ENCODE data around the gene NOMO2.
"Not testable (repeated sequence)": the region's sequence is repeated elsewhere in the genome, so short reads cannot be mapped to it uniquely, and the experiment has no call there.

Gene NOMO2

GRCh38 chr16:18525882-18526482 lies 35.9 kb downstream of the NOMO2 start:
- DNase-seq (ENCODE audit: low spot score); FAIRE-seq: not testable (repeated sequence)

GRCh38 chr16:18522637-18523036 lies 39.3 kb downstream of the NOMO2 start:
- not testable (repeated sequence) for FAIRE-seq; DNase-seq (ENCODE audit: low spot score)

GRCh38 chr16:18521445-18522181 lies 40.3 kb downstream of the NOMO2 start:
- DNase-seq (ENCODE audit: low spot score); FAIRE-seq: not testable (repeated sequence)

GRCh38 chr16:18518536-18519283 lies 43.2 kb downstream of the NOMO2 start:
- DNase-seq (ENCODE audit: low spot score); FAIRE-seq: not testable (repeated sequence)

GRCh38 chr16:18498430-18498829 lies 63.5 kb downstream of the NOMO2 start:
- DNase-seq (ENCODE audit: low spot score); FAIRE-seq: not testable (repeated sequence)

- DNase-seq (ENCODE audit: low spot score); FAIRE-seq: not testable (repeated sequence)
Measured at GRCh38 chr16:18497032-18497431, 64.9 kb downstream of the NOMO2 start.

- not testable (repeated sequence) for FAIRE-seq; DNase-seq (ENCODE audit: low spot score)
Measured at GRCh38 chr16:18492118-18492897, 69.6 kb downstream of the NOMO2 start.

GRCh38 chr16:18436025-18436424 lies 125.9 kb downstream of the NOMO2 start:
- not testable (repeated sequence) for DNase-seq (ENCODE audit: low spot score); FAIRE-seq

- FAIRE-seq; DNase-seq (ENCODE audit: low spot score): not testable (repeated sequence)
Measured at GRCh38 chr16:18415827-18416226, 146.1 kb downstream of the NOMO2 start.

- FAIRE-seq, result not testable (repeated sequence)
Measured at GRCh38 chr16:18409532-18410293, 152.2 kb downstream of the NOMO2 start.

GRCh38 chr16:18401851-18402657 lies 159.8 kb downstream of the NOMO2 start:
- DNase-seq (ENCODE audit: low spot score), result not testable (repeated sequence)
- peak; percentile 58 for FAIRE-seq

More at GRCh38 chr16:18409532-18410293, 152.2 kb downstream of the NOMO2 start:
- not testable (repeated sequence) for DNase-seq (ENCODE audit: low spot score)

- not testable (repeated sequence) for FAIRE-seq; DNase-seq (ENCODE audit: low spot score)
Measured at GRCh38 chr16:18401159-18401558, 160.7 kb downstream of the NOMO2 start.

GRCh38 chr16:18394363-18394762 lies 167.5 kb downstream of the NOMO2 start:
- not testable (repeated sequence) for FAIRE-seq; DNase-seq (ENCODE audit: low spot score)

GRCh38 chr16:18387767-18388166 lies 174.1 kb downstream of the NOMO2 start:
- not testable (repeated sequence) for DNase-seq (ENCODE audit: low spot score); FAIRE-seq

- FAIRE-seq; DNase-seq (ENCODE audit: low spot score): not testable (repeated sequence)
Measured at GRCh38 chr16:18386517-18386916, 175.4 kb downstream of the NOMO2 start.

- DNase-seq (ENCODE audit: low spot score); FAIRE-seq: not testable (repeated sequence)
Measured at GRCh38 chr16:18385285-18385684, 176.6 kb downstream of the NOMO2 start.

- FAIRE-seq; DNase-seq (ENCODE audit: low spot score): not testable (repeated sequence)
Measured at GRCh38 chr16:18384869-18385268, 177.0 kb downstream of the NOMO2 start.

- FAIRE-seq; DNase-seq (ENCODE audit: low spot score): not testable (repeated sequence)
Measured at GRCh38 chr16:18384098-18384636, 177.7 kb downstream of the NOMO2 start.

- FAIRE-seq; DNase-seq (ENCODE audit: low spot score): not testable (repeated sequence)
Measured at GRCh38 chr16:18382696-18383095, 179.2 kb downstream of the NOMO2 start.

Data from RCC 7860 (cell line).